ENCODE data around the gene KIAA1755. TPM values are rescaled to one million over a fixed set of nuclear protein-coding genes. Genes with fewer than 3 reads are reported as not detected.
"Not testable (repeated sequence)": the region's sequence is repeated elsewhere in the genome, so short reads cannot be mapped to it uniquely, and the experiment has no call there.

KIAA1755 gene
- total RNA-seq, 1 experiment from 2014 or later = 0.22 TPM

- POLR2A ChIA-PET (ENCODE audit: unreplicated experiment) = no interaction called here
- no peaks in the 10 kb centered on the region for H4K20me1 ChIP-seq (ENCODE audit: insufficient read depth)
- no peak overlapping the region for H3K4me2 ChIP-seq
- intact Hi-C loops (cut with micrococcal nuclease; ENCODE audit: unreplicated experiment) = no loop called here
- H3K27ac ChIP-seq = no peak overlapping the region
- DNase-seq = no peak
- BruUV-seq (replicated peaks) = no TSS peak
- no peaks in the 10 kb centered on the region for H3K9me2 ChIP-seq (ENCODE audit: insufficient read depth)
- no peaks in the 10 kb centered on the region for H3K79me2 ChIP-seq (ENCODE audit: low read depth)
- no peaks in the 10 kb centered on the region for H3K27me3 ChIP-seq (ENCODE audit: insufficient read depth, low read depth)
- TF ChIP-seq CTCF (conservative IDR thresholded peaks at IDR 0.05) (no peak), EZH2 (IDR thresholded peaks at IDR 0.05; ENCODE audit: low read depth) (no peak)
- no peaks in the 10 kb centered on the region for H3K36me3 ChIP-seq (ENCODE audit: low read depth)
- CTCF ChIA-PET = no interaction called here
- H3K9me3 ChIP-seq (ENCODE audit: insufficient read depth, low read depth) = no peaks in the 10 kb centered on the region
- H3K4me3 ChIP-seq = no peak overlapping the region
- no peaks in the 10 kb centered on the region for H3F3A ChIP-seq (ENCODE audit: insufficient read depth, low read depth)
- no peak overlapping the region for H2AFZ ChIP-seq
- H3K4me1 ChIP-seq (replicated peaks; ENCODE audit: insufficient read depth) = peaks cover 6% of the 10 kb centered on the region; the same call in 1 of the 2 replicates
Measured at GRCh38 chr20:38283236-38283635, 22.7 kb upstream of the KIAA1755 start.

- H3K9me3 ChIP-seq (ENCODE audit: insufficient read depth, low read depth); DNase-seq; H3F3A ChIP-seq (ENCODE audit: insufficient read depth, low read depth); CTCF ChIA-PET; H2AFZ ChIP-seq; H3K36me3 ChIP-seq (ENCODE audit: low read depth); H3K79me2 ChIP-seq (ENCODE audit: low read depth); H4K20me1 ChIP-seq (ENCODE audit: insufficient read depth); H3K9me2 ChIP-seq (ENCODE audit: insufficient read depth); BruUV-seq (replicated peaks); intact Hi-C loops (cut with micrococcal nuclease; ENCODE audit: unreplicated experiment); H3K4me1 ChIP-seq (replicated peaks; ENCODE audit: insufficient read depth); H3K4me3 ChIP-seq; H3K4me2 ChIP-seq; H3K27me3 ChIP-seq (ENCODE audit: insufficient read depth, low read depth); H3K27ac ChIP-seq; POLR2A ChIA-PET (ENCODE audit: unreplicated experiment): not testable (repeated sequence)
Measured at GRCh38 chr20:38281176-38281915, 20.8 kb upstream of the KIAA1755 start.

- no peak overlapping the region for H3K27ac ChIP-seq
- no peaks in the 10 kb centered on the region for H3K27me3 ChIP-seq (ENCODE audit: insufficient read depth, low read depth)
- ChIA-PET POLR2A (ENCODE audit: unreplicated experiment) (no interaction called here), CTCF (no interaction called here)
- H4K20me1 ChIP-seq (ENCODE audit: insufficient read depth) = no peaks in the 10 kb centered on the region
- H3F3A ChIP-seq (ENCODE audit: insufficient read depth, low read depth) = peaks cover 10% of the 10 kb centered on the region; the same call in 1 of the 2 replicates
- TF ChIP-seq EZH2 (IDR thresholded peaks at IDR 0.05; ENCODE audit: low read depth) = no peak
- TF ChIP-seq CTCF (conservative IDR thresholded peaks at IDR 0.05) = no peak
- H3K36me3 ChIP-seq (ENCODE audit: low read depth) = no peaks in the 10 kb centered on the region
- H3K4me2 ChIP-seq = no peak overlapping the region
- no peaks in the 10 kb centered on the region for H3K9me2 ChIP-seq (ENCODE audit: insufficient read depth)
- intact Hi-C loops (cut with micrococcal nuclease; ENCODE audit: unreplicated experiment) = no loop called here
- no peak overlapping the region for H2AFZ ChIP-seq
- H3K4me3 ChIP-seq = no peak overlapping the region
- no TSS peak for BruUV-seq (replicated peaks)
- H3K4me1 ChIP-seq (replicated peaks; ENCODE audit: insufficient read depth) = peaks cover 16% of the 10 kb centered on the region
- no peak for DNase-seq
- 0 out of 2 replicates have a peak, but pooled peaks cover 7% of the 10 kb centered on the region for H3K9me3 ChIP-seq (ENCODE audit: insufficient read depth, low read depth)
- no peaks in the 10 kb centered on the region for H3K79me2 ChIP-seq (ENCODE audit: low read depth)
Measured at GRCh38 chr20:38278763-38279162, 18.2 kb upstream of the KIAA1755 start.

DNA sequence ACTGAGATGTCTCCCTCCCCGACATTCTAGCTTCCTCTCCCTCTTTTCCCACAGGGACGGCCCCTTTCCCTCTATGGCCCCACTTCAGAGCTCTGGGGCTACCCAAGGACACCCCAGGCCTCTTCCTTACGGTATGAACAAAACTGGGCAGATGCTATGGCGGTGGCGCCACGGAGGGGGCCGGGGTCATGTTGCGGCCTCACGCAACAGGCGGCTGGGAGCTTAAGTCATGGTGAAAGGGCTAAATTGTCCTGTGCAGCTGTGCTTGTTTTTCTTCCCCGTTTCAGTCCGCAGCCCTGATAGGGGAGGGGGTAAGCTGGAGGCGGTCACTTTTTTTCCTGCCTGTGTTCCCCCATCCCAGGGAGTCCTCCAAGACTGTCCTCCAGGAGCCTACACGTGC is 17.6 kb upstream of the KIAA1755 start:
- peaks cover 16% of the 10 kb centered on the region for H3K4me1 ChIP-seq (replicated peaks; ENCODE audit: insufficient read depth)
- ChIA-PET POLR2A (ENCODE audit: unreplicated experiment) (no interaction called here), CTCF (no interaction called here)
- no peaks in the 10 kb centered on the region for H3K36me3 ChIP-seq (ENCODE audit: low read depth)
- no peaks in the 10 kb centered on the region for H3K27me3 ChIP-seq (ENCODE audit: insufficient read depth, low read depth)
- no peak overlapping the region for H3K4me3 ChIP-seq
- H3K4me2 ChIP-seq = no peak overlapping the region
- no peak for DNase-seq
- intact Hi-C loops (cut with micrococcal nuclease; ENCODE audit: unreplicated experiment) = no loop called here
- H3K9me3 ChIP-seq (ENCODE audit: insufficient read depth, low read depth) = 0 out of 2 replicates have a peak, but pooled peaks cover 7% of the 10 kb centered on the region
- no peaks in the 10 kb centered on the region for H4K20me1 ChIP-seq (ENCODE audit: insufficient read depth)
- no peaks in the 10 kb centered on the region for H3K79me2 ChIP-seq (ENCODE audit: low read depth)
- H3K27ac ChIP-seq = no peak overlapping the region
- H3F3A ChIP-seq (ENCODE audit: insufficient read depth, low read depth) = peaks cover 10% of the 10 kb centered on the region; the same call in 1 of the 2 replicates
- no TSS peak for BruUV-seq (replicated peaks)
- TF ChIP-seq EZH2 (IDR thresholded peaks at IDR 0.05; ENCODE audit: low read depth) (no peak), CTCF (conservative IDR thresholded peaks at IDR 0.05) (no peak)
- H3K9me2 ChIP-seq (ENCODE audit: insufficient read depth) = no peaks in the 10 kb centered on the region
- no peak overlapping the region for H2AFZ ChIP-seq

Measured in PC-9 (cell line).